SK-N-SH (cell line): ENCODE measurements around the gene MYO18B. TPM values are rescaled to one million over a fixed set of nuclear protein-coding genes. Genes with fewer than 3 reads are reported as not detected.

ENCODE experiments used
- CTCF ChIA-PET: fragments of 300-600, 350-600 bp; formaldehyde crosslinking; extraction: SDS; loops from one replicate; lab custom pipeline; 2021; lab: Yijun Ruan, JAX
- POLR2A ChIA-PET: fragments of 350-600 bp; sonication (Branson Sonifier 250); formaldehyde crosslinking; extraction: SDS; loops from one replicate; lab custom pipeline; 2020; ENCODE audit warnings: antibody characterized with exemption, inconsistent platforms; lab: Yijun Ruan, JAX
- DNase-seq: peaks from one replicate; pipeline ENCODE4 v3.0.0; 2012
- H2AFZ ChIP-seq: fragments of 200-600 bp; sonication (generic); 2 replicates; pipeline ENCODE4 v1.8.1; 2016; ENCODE audit warnings: antibody characterized with exemption, mild to moderate bottlenecking, low read depth
- H3F3A ChIP-seq: fragments of 200-600 bp; sonication (generic); replicated peaks from 2 replicates; pipeline ENCODE3; 2016; ENCODE audit warnings: antibody characterized with exemption, mild to moderate bottlenecking; ENCODE audit not compliant: insufficient read depth
- H3K27ac ChIP-seq, 2 experiments: fragments of 200-500 bp in 1 of 2; fragments of 200-600 bp in 1 of 2; sonication (Bioruptor generic) in 1 of 2; sonication (generic), shearing (Covaris generic) in 1 of 2; 2 replicates each; pipeline versions ENCODE4 v1.5.1 to v1.6.1; 2014 to 2016; ENCODE audit warnings: low read depth in 2 of 2, inconsistent platforms in 1 of 2, low read length in 1 of 2, mild to moderate bottlenecking in 1 of 2, mixed read lengths in 1 of 2
- H3K27me3 ChIP-seq: fragments of 200-600 bp; sonication (generic), shearing (Covaris generic); 2 replicates; pipeline ENCODE4 v1.6.1; 2016; ENCODE audit warnings: mixed run types; ENCODE audit not compliant: insufficient read depth
- H3K36me3 ChIP-seq, 2 experiments: fragments of 200-500 bp in 1 of 2; fragments of 200-600 bp in 1 of 2; sonication (Bioruptor generic) in 1 of 2; sonication (generic) in 1 of 2; replicated peaks in 1 of 2; 2 replicates each; pipeline versions ENCODE3 to v1.5.1; 2014 to 2016; ENCODE audit warnings: low read length in 1 of 2, mild to moderate bottlenecking in 1 of 2; ENCODE audit not compliant: insufficient read depth in 2 of 2, control insufficient read depth in 1 of 2
- H3K4me1 ChIP-seq, 2 experiments: fragments of 200-500 bp in 1 of 2; fragments of 200-600 bp in 1 of 2; sonication (Bioruptor generic) in 1 of 2; sonication (generic), shearing (Covaris generic) in 1 of 2; 2 replicates each; pipeline versions ENCODE4 v1.5.1 to v1.6.1; 2014 to 2016; ENCODE audit warnings: low read depth in 1 of 2, low read length in 1 of 2, mixed run types in 1 of 2; ENCODE audit not compliant: insufficient read depth in 2 of 2, control insufficient read depth in 1 of 2
- H3K4me2 ChIP-seq: fragments of 200-600 bp; sonication (generic), shearing (Covaris generic); 2 replicates; pipeline ENCODE4 v1.6.1; 2017; ENCODE audit warnings: mixed run types
- H3K4me3 ChIP-seq, 2 experiments: fragments of 200-500 bp in 1 of 2; fragments of 200-600 bp in 1 of 2; sonication (Bioruptor generic) in 1 of 2; sonication (generic), shearing (Covaris generic) in 1 of 2; 2 replicates each; pipeline versions ENCODE4 v1.5.1 to v1.8.1; 2014 to 2016; ENCODE audit warnings: low read depth in 2 of 2, inconsistent platforms in 1 of 2, low read length in 1 of 2, mild to moderate bottlenecking in 1 of 2, mixed read lengths in 1 of 2, moderate library complexity in 1 of 2
- H3K79me2 ChIP-seq: fragments of 200-600 bp; sonication (generic); 2 replicates; pipeline ENCODE4 v1.8.1; 2017; ENCODE audit warnings: mild to moderate bottlenecking; ENCODE audit not compliant: insufficient read depth
- H3K9ac ChIP-seq: fragments of 200-600 bp; sonication (generic); 2 replicates; pipeline ENCODE4 v1.6.1; 2017; ENCODE audit warnings: mixed run types
- H3K9me2 ChIP-seq: fragments of 200-600 bp; sonication (generic); 2 replicates; pipeline ENCODE4 v1.6.1; 2017; ENCODE audit warnings: mixed run types
- H3K9me3 ChIP-seq: fragments of 200-600 bp; sonication (generic); 2 replicates; pipeline ENCODE4 v1.6.1; 2017; ENCODE audit warnings: mixed run types, mild to moderate bottlenecking, moderate library complexity
- H4K20me1 ChIP-seq: fragments of 200-600 bp; sonication (generic); 2 replicates; pipeline ENCODE4 v1.6.1; 2017; ENCODE audit warnings: mild to moderate bottlenecking, mixed run types; ENCODE audit not compliant: insufficient read depth
- CHD2 ChIP-seq: fragments of 150-350 bp; IDR thresholded peaks from 2 replicates; pipeline ENCODE4 v1.6.1; 2018; ENCODE audit warnings: low read length; ENCODE audit not compliant: partially characterized antibody
- FOXJ3 ChIP-seq: sonication (generic); formaldehyde crosslinking; IDR thresholded peaks from 2 replicates; pipeline ENCODE4 v1.5.1; 2020; ENCODE audit warnings: mild to moderate bottlenecking, missing genetic modification reagents
- FOXM1 ChIP-seq: IDR thresholded peaks from 2 replicates; pipeline ENCODE4 v1.4.0; 2012; ENCODE audit warnings: low read depth, mild to moderate bottlenecking
- GATA2 ChIP-seq: sonication (generic); formaldehyde crosslinking; IDR thresholded peaks from 2 replicates; pipeline ENCODE4 v1.5.0; 2020; ENCODE audit warnings: mild to moderate bottlenecking, missing genetic modification reagents
- MAX ChIP-seq: IDR thresholded peaks from 2 replicates; pipeline ENCODE4 v1.4.0; 2012; ENCODE audit warnings: low read depth
- MEF2A ChIP-seq: IDR thresholded peaks from 2 replicates; pipeline ENCODE4 v1.4.0; 2012; ENCODE audit warnings: low read depth, borderline replicate concordance
- MXI1 ChIP-seq: IDR thresholded peaks from 2 replicates; pipeline ENCODE4 v1.6.1; 2012; ENCODE audit warnings: mild to moderate bottlenecking, low read depth, low read length, improper control_type of control experiment
- RAD21 ChIP-seq: IDR thresholded peaks from 2 replicates; pipeline ENCODE4 v1.6.1; 2012; ENCODE audit warnings: mild to moderate bottlenecking, low read length
- RCOR1 ChIP-seq: fragments of 150-350 bp; IDR thresholded peaks from 2 replicates; pipeline ENCODE4 v1.6.1; 2017; ENCODE audit warnings: antibody characterized with exemption, low read length
- RXRA ChIP-seq: IDR thresholded peaks from 2 replicates; pipeline ENCODE4 v1.4.0; 2012; ENCODE audit warnings: low read depth, mild to moderate bottlenecking, borderline replicate concordance
- SIN3A ChIP-seq: IDR thresholded peaks from 2 replicates; pipeline ENCODE4 v1.6.1; 2012; ENCODE audit warnings: low read depth, mild to moderate bottlenecking, low read length, moderate library complexity, borderline replicate concordance
- SMC3 ChIP-seq: IDR thresholded peaks from 2 replicates; pipeline ENCODE4 v1.6.1; 2012; ENCODE audit warnings: low read depth, low read length, improper control_type of control experiment
- TAF1 ChIP-seq: IDR thresholded peaks from 2 replicates; pipeline ENCODE4 v1.6.1; 2012; ENCODE audit warnings: low read depth, mild to moderate bottlenecking, low read length, moderate library complexity, borderline replicate concordance
- TEAD4 ChIP-seq: IDR thresholded peaks from 2 replicates; pipeline ENCODE4 v1.4.0; 2012; ENCODE audit warnings: mild to moderate bottlenecking, borderline replicate concordance; ENCODE audit not compliant: insufficient read depth
- ZBTB33 ChIP-seq: IDR thresholded peaks from 2 replicates; pipeline ENCODE4 v1.4.0; 2012; ENCODE audit warnings: low read depth, borderline replicate concordance
- WGBS: methylation state at CpG from one replicate; pipeline ENCODE4 v1.1.6; 2017; ENCODE audit warnings: low lambda C conversion rate; 5-methylcytosine and 5-hydroxymethylcytosine counted together
- polyA plus RNA-seq, 3 experiments: library from polyadenylated mRNA; depleted of rRNA; stranded (reverse); fragments of >200 nt; gene quantifications; 2 replicates each; pipeline ENCODE4 v1.2.3, GENCODE V29; 2012
- TF ChIP-seq, protein P1 (sequence below): fragments of 150-350 bp; IDR thresholded peaks from 2 replicates; pipeline ENCODE4 v1.6.1; 2017; ENCODE audit warnings: antibody characterized with exemption, low read length, low read depth, borderline replicate concordance
- TF ChIP-seq, protein P2 (sequence below): fragments of 200-600 bp; sonication (generic); IDR thresholded peaks from 2 replicates; pipeline ENCODE4 v1.6.1; 2017; ENCODE audit warnings: antibody characterized with exemption, mild to moderate bottlenecking, moderate library complexity
- TF ChIP-seq, protein P3 (sequence below): IDR thresholded peaks from 2 replicates; pipeline ENCODE4 v1.6.1; 2012; ENCODE audit warnings: mild to moderate bottlenecking, low read depth, low read length, moderate library complexity

The MYO18B gene
- polyA plus RNA-seq, 1 of the 3 experiments (the other 2 are of a cell fraction) = 0.05 TPM

DNA sequence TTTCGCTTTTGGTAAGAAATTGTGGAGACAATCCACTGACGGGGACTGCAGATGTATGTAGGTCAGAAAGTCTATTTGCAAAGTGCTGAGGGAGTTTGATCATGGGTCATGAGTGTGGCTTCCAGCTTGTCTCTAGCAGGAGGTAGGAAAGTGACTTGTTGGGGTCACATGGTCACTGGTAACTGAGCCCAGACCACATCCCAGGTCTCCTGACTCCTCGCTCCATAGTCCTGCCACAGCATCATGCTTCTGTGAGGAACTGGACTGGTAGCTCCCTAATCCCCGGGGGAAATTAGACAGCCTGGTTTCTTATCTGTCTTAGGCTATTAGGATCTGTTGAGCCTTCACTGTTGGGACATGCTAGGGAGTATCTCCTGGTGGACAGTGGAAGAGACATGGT lies 142.1 kb downstream of the MYO18B start (continued):
- TF ChIP-seq, protein P1, sequence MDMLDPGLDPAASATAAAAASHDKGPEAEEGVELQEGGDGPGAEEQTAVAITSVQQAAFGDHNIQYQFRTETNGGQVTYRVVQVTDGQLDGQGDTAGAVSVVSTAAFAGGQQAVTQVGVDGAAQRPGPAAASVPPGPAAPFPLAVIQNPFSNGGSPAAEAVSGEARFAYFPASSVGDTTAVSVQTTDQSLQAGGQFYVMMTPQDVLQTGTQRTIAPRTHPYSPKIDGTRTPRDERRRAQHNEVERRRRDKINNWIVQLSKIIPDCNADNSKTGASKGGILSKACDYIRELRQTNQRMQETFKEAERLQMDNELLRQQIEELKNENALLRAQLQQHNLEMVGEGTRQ = no peak
- TF ChIP-seq GATA2 (CRISPR knock-in tag) (no peak), FOXJ3 (no peak), ZBTB33 (no peak), TEAD4 (no peak), SMC3 (no peak), RAD21 (no peak), MAX (no peak), SIN3A (no peak), RCOR1 (no peak), RXRA (no peak), TAF1 (no peak), MXI1 (no peak)

GRCh38 chr22:25888399-25889054 lies 146.5 kb downstream of the MYO18B start:
- no peaks in the 10 kb centered on the region for H3K9me2 ChIP-seq
- no peaks in the 10 kb centered on the region for H3K36me3 ChIP-seq
- no peaks in the 10 kb centered on the region for H4K20me1 ChIP-seq
- no peaks in the 10 kb centered on the region for H3K27me3 ChIP-seq
- DNase-seq = no peak
- no peaks in the 10 kb centered on the region for H3F3A ChIP-seq
- WGBS = 36% methylated on average over 5 of the region's 5 CpGs
- H3K79me2 ChIP-seq = no peaks in the 10 kb centered on the region
- H3K4me3 ChIP-seq = no peak overlapping the region
- no peaks in the 10 kb centered on the region; a peak in 1 of 4 replicates for H3K4me1 ChIP-seq
- CTCF ChIA-PET = interaction anchor here (0.6 to 3.7 kb wide), 5 partner anchors 15 to 283 kb away, joined by 3 to 20 read pairs (median 4); no protein-coding TSS in a partner anchor
- POLR2A ChIA-PET = no interaction called here
- H3K4me2 ChIP-seq = no peak overlapping the region
- no peak overlapping the region for H3K9ac ChIP-seq
- no peaks in the 10 kb centered on the region for H3K9me3 ChIP-seq
- no peak overlapping the region for H2AFZ ChIP-seq
- no peak overlapping the region for H3K27ac ChIP-seq
- TF ChIP-seq, protein P1 = no peak
- TF ChIP-seq TEAD4 (no peak), MEF2A (no peak), FOXM1 (no peak), TAF1 (no peak), SIN3A (no peak), FOXJ3 (no peak), MXI1 (no peak), CHD2 (no peak), MAX (no peak), RAD21 (no peak), RXRA (no peak)
- TF ChIP-seq, protein P2, sequence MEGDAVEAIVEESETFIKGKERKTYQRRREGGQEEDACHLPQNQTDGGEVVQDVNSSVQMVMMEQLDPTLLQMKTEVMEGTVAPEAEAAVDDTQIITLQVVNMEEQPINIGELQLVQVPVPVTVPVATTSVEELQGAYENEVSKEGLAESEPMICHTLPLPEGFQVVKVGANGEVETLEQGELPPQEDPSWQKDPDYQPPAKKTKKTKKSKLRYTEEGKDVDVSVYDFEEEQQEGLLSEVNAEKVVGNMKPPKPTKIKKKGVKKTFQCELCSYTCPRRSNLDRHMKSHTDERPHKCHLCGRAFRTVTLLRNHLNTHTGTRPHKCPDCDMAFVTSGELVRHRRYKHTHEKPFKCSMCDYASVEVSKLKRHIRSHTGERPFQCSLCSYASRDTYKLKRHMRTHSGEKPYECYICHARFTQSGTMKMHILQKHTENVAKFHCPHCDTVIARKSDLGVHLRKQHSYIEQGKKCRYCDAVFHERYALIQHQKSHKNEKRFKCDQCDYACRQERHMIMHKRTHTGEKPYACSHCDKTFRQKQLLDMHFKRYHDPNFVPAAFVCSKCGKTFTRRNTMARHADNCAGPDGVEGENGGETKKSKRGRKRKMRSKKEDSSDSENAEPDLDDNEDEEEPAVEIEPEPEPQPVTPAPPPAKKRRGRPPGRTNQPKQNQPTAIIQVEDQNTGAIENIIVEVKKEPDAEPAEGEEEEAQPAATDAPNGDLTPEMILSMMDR = no peak
- TF ChIP-seq, protein P3, sequence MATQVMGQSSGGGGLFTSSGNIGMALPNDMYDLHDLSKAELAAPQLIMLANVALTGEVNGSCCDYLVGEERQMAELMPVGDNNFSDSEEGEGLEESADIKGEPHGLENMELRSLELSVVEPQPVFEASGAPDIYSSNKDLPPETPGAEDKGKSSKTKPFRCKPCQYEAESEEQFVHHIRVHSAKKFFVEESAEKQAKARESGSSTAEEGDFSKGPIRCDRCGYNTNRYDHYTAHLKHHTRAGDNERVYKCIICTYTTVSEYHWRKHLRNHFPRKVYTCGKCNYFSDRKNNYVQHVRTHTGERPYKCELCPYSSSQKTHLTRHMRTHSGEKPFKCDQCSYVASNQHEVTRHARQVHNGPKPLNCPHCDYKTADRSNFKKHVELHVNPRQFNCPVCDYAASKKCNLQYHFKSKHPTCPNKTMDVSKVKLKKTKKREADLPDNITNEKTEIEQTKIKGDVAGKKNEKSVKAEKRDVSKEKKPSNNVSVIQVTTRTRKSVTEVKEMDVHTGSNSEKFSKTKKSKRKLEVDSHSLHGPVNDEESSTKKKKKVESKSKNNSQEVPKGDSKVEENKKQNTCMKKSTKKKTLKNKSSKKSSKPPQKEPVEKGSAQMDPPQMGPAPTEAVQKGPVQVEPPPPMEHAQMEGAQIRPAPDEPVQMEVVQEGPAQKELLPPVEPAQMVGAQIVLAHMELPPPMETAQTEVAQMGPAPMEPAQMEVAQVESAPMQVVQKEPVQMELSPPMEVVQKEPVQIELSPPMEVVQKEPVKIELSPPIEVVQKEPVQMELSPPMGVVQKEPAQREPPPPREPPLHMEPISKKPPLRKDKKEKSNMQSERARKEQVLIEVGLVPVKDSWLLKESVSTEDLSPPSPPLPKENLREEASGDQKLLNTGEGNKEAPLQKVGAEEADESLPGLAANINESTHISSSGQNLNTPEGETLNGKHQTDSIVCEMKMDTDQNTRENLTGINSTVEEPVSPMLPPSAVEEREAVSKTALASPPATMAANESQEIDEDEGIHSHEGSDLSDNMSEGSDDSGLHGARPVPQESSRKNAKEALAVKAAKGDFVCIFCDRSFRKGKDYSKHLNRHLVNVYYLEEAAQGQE = no peak
